Activated gamma-delta T cell (primary cell): ENCODE measurements around the gene STC2.

Source experiments
- DNase-seq: peaks from one replicate; lab custom pipeline; 2025; lab: John Stamatoyannopoulos, UW

Gene STC2

GRCh38 chr5:173312821-173313220 lies 15.4 kb downstream of the STC2 start:
- DNase-seq: no peak

GRCh38 chr5:173311818-173312585 lies 16.2 kb downstream of the STC2 start:
- DNase-seq: no peak

GRCh38 chr5:173310861-173311785 lies 17.1 kb downstream of the STC2 start:
- no peak for DNase-seq

- DNase-seq: no peak
These were observed 17.9 kb downstream of the STC2 start for GRCh38 chr5:173310218-173310769.

- DNase-seq: no peak
These were observed 18.5 kb downstream of the STC2 start for GRCh38 chr5:173309731-173310130.

GRCh38 chr5:173308226-173308625 lies 20.0 kb downstream of the STC2 start:
- DNase-seq: no peak

GRCh38 chr5:173307695-173308094 lies 20.5 kb downstream of the STC2 start:
- no peak for DNase-seq

GRCh38 chr5:173306695-173307094 lies 21.5 kb downstream of the STC2 start:
- DNase-seq: no peak

- DNase-seq: no peak
These were observed 23.6 kb downstream of the STC2 start for GRCh38 chr5:173304591-173304988.

- DNase-seq: no peak
These were observed 24.2 kb downstream of the STC2 start for GRCh38 chr5:173303878-173304590.

GRCh38 chr5:173302546-173303155 lies 25.6 kb downstream of the STC2 start:
- DNase-seq: no peak

GRCh38 chr5:173301695-173302545 lies 26.3 kb downstream of the STC2 start:
- DNase-seq: no peak

- DNase-seq: no peak
These were observed 27.7 kb downstream of the STC2 start for GRCh38 chr5:173300389-173301047.

GRCh38 chr5:173299820-173300219 lies 28.4 kb downstream of the STC2 start:
- DNase-seq: no peak

GRCh38 chr5:173298213-173298926 lies 29.8 kb downstream of the STC2 start:
- DNase-seq: no peak

- DNase-seq: no peak
These were observed 30.4 kb downstream of the STC2 start for GRCh38 chr5:173297813-173298212.

GRCh38 chr5:173296737-173297676 lies 31.2 kb downstream of the STC2 start:
- DNase-seq: no peak

- DNase-seq: no peak
These were observed 32.4 kb downstream of the STC2 start for GRCh38 chr5:173295796-173296195.
